HL-60/S4 treated with phorbol 12-myristate 13-acetate at 8.2 ng/mL for 4 days and 3 days (cell line): ENCODE measurements around the gene HAPLN3.
"Not testable (repeated sequence)": the region's sequence is repeated elsewhere in the genome, so short reads cannot be mapped to it uniquely, and the experiment has no call there.

Experiments
- in situ Hi-C: fragments of 300-500 bp; cut with MboI; formaldehyde crosslinking; loops from 2 replicates; pipeline ENCODE4 v1.15.0; 2022; ENCODE audit warnings: low sequenced_read_pairs

The HAPLN3 gene, protein sequence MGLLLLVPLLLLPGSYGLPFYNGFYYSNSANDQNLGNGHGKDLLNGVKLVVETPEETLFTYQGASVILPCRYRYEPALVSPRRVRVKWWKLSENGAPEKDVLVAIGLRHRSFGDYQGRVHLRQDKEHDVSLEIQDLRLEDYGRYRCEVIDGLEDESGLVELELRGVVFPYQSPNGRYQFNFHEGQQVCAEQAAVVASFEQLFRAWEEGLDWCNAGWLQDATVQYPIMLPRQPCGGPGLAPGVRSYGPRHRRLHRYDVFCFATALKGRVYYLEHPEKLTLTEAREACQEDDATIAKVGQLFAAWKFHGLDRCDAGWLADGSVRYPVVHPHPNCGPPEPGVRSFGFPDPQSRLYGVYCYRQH

DNA sequence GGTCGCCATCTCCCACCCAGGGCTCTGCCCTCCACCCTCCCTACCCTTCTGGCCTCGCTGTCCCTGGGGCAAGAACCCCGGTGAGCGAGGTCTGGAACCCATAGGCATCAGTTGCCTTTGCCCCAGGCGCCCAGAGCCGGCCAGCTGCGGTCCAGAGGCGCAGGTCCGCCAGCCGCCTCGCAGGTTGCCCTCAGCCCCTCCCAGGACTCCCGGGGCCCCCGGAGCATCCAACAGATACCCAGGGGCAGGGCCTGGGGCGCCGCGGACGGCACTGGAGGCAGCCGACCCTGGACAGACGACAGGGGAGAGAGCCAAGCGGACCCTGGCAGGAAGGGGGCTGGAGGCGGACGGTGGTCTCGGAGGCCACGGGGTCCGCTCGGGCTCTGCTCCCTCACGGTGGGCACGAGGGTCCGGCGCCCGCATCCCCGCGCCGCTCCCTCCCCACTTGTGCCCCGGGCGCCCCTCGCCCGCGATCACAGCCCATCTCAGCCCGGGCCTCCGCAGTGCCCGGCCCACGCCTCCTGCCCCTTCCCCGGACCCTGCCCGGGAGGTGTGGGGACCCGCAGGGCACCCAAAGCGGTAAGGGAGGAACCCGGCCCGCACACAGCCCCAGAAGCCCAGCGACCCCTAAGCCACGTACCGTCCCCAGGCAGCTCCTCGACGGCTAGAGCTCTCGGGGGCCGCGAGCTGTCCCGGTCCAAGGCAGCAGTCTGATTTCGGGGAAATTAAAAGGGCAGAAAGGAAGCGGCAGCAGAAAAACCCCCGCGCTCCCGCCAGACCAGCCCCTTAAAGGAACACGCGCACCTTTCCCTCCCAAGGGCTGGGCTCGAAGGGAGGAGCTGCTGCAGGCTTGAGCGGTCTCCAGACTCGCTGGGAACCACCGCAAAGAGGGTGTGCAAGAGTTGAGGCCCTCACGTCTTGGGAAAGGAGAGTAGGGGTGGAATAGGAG is at the start of gene HAPLN3:
Gene HAPLN3, minus strand, starts transcription at position 726 of the 949 bp plus-strand sequence. CDS start 8,246 bp downstream, outside the sequence.
- in situ Hi-C loops: no loop called here

DNA sequence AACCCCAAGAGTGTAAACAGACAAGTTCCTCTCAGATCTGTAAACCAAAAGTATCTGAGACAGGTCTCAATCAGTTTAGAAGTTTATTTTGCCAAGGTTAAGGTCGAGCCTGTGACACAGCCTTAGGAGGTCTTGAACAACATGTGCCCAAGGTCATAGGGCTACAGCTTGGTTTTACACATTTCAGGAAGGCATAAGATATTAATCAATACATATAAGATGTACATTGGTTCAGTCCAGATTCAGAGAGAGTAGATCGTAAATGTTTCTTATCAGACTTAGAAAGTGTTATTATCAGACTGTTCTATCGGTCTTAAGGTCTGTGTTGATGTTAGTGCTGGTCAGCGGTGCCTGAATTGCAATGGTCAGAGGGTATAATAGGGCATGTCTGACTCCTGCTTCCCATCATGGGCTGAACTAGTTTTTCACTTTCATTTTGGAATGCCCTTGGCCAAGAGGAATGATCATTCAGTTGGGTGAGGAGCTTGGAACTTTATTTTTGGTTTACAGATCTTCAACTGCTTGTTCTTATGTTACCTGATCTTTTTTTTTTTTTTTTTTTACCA is 44.8 kb upstream of the HAPLN3 start:
- in situ Hi-C loops: no loop called here

DNA sequence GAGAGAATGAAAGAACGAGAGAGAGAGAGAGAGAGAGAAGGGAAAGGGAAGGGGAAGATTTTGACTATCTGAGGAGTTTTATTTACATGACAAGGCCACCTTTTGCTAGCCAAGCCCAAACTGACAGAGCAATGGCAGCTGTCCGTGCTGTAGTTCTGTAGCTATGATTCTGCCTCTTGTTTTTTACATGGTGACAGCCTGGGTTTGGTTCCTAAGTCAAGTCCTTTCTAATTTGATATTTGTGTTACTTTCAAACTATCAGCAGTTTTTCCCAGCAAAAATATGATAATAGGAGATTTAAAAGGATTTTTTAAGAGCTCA is 44.1 kb upstream of the HAPLN3 start:
- in situ Hi-C loops: no loop called here

DNA sequence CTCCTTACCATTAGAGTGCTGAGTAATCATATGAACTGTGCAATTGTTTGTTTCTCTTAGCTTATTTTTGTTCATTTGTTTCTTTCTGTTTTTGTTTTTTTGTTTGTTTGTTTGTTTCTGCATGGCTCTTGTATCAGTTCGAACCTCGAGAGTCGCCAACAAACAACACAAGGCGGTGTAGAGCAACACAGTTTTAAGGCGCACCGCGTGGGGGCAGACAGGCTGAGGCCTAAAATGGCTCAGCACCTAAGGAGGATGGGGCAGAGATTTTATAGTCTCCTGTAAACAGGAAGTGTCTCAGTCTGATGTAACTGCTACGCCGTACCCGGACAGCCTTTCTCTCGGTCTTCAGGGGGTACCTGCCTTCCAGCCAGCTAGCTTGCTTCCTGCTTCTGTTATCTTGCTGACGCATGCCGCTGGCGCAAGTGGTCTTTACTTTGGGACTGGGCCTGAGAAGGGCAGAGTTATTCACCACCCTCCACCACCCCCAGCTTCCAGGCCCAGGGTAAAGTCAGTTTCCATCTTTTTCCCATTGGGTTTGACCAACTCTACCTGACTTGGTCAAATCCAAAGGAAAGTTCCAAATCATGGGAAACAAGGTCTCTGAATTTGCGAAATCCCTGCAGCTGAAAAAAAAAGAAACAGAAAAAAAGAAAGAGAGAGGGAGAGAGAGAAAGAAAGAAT is 43.6 kb upstream of the HAPLN3 start:
- in situ Hi-C loops: no loop called here

DNA sequence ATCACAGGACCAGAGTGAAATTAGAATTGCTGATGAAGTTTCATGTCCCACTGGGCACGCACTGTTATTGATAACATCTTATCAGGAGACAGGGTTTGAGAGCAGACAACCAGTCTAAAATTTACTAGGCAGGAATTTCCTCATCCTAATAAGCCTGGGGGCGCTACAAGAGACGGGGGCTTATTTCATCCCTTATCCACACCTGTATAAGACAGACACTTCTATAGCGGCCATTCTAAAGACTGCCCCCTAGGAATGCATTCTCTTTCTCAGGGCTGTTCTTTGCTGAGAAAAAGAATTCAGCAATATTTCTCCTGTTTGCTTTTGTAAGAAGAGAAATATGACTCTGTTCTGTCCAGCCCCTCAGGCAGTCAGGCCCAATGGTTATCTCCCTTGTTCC is 39.1 kb upstream of the HAPLN3 start:
- in situ Hi-C loops: not testable (repeated sequence)

DNA sequence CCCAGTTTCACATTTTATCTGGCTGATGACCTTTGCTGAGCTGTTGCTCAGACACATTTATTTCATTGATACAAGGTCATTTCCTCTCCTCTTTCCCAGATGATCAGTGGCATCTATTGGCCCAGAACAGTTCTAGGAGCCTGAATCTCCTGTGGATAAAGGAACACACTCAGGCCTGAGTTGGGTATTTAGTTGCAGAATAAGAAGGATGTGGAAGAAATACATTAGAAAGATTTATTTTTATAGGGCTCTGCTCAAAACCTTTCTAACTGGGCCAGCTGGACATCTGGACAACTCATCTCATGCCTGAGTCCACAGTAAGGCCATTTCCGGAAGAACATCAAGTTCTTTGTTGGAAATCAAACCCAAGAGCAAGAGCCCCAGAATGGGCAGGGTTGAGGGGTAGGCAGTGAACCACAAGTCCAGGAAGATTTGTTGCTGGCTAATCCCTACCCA is 37.6 kb upstream of the HAPLN3 start:
- in situ Hi-C loops: no loop called here

DNA sequence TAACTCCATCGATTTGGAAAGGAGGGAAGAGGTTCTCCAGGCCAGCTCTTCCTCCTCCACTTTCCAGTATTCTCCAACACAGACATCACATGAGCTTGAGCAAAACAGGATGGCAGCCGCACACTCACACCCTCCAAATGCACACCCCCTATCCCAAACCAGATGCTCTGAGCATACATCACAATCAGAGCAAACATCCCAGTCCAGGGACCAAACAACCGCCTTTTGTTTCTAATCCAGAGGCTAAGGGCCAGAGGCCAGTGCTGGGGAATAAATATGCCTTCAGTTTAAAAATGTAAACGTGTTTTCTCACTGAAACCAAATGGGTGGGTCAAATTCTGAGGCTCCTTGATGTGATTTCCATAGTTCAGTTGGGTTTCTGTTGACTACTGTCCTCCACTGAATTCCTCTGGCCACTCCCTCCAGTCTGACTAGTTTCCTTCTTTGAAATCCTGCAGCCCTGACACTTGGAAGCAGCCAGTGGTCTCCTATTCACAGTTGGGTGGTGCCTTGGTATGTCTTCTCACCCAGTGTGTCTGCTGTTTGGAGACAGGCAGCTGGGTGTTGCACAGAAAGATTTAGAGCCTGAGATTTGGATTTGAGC is 37.0 kb upstream of the HAPLN3 start:
- in situ Hi-C loops: no loop called here

DNA sequence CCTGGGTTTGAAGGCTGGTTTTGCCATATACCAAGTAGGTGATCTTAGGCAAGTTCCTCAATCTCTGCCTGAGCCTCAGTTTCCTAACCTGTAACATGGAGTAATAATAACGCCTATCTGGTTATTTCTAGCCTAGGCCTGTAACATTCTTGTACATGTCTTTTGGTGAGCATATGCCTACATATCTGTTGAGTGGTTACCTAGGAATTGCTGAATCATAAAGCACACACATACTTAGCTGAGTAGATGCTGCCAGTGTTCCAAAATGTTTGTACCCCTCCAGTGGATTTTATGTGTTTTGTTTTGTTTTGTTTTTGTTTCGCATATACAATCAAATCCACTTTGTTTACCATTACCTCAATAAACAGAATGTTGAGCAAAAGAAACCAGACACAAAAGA is 35.2 kb upstream of the HAPLN3 start:
- in situ Hi-C loops: no loop called here

DNA sequence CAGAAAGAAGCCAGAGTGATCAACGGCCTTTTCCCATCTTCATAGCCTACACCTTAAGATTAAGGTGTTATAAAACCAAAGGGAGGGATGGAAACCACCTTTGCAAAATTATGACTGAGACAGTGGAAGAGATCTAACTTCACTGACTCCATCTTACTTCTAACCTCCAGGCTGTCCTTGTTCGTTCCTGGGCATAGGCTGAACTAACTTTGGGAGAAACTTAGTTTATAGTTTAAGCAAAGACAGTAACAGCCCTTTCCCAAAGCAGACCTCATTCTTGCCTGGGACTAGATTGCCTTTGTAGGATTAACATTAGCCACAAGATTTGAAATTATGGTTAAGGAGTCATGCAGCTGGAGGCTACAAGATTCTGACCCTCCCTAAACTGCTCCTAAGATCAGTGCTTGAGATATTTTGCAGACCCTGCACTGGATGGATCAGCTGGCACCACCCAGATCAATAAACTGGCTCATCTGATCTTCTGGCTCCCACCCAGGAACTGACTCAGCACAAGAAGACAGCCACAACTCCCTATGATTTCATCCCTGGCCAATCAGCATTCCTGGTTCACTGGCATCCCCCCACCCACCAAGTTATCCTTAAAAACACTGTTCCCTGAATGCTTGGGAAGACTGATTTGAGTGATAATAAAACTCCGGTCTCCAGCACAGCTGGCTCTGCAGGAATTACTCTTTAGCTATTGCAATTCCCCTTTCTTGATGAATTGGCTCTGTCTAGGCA is 34.2 kb upstream of the HAPLN3 start:
- in situ Hi-C loops: not testable (repeated sequence)

DNA sequence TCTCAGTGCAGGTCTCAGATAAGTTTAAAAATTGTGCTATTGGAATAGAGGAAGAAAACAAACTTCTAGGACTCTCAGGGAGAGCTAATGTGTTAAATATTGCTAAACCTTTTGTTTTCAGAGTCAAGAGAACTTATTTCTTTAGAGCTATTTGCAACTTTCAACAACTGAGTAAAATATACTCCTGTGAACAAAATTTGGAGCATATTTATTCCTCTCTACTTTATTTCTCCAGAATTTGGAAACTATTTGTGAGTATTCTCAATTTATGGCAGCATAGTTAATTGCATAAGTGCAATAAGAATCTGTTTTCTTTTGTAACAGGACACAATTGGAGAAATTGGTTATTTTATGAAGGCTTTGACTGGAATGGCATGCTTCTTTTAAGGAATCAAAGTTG is 32.8 kb upstream of the HAPLN3 start:
- in situ Hi-C loops: not testable (repeated sequence)

DNA sequence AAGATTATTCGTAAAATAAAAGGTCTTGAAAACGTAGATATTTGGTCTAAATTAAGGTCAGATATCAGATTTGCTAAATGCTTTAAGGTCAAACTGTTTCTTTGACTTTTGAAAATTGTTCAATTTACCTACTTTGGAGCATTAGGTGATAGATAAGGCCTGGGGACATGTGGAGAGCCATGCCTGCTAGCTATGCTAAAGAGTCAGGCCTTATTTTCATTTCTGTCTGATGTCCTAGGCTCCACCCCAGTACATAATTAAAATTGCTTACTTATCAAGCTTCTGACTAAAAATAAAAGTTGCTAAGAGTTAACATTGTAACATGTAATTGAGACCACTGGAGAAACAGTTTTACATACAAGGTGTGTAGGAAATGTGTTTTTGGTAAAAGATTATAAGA is 30.3 kb upstream of the HAPLN3 start:
- in situ Hi-C loops: not testable (repeated sequence)

DNA sequence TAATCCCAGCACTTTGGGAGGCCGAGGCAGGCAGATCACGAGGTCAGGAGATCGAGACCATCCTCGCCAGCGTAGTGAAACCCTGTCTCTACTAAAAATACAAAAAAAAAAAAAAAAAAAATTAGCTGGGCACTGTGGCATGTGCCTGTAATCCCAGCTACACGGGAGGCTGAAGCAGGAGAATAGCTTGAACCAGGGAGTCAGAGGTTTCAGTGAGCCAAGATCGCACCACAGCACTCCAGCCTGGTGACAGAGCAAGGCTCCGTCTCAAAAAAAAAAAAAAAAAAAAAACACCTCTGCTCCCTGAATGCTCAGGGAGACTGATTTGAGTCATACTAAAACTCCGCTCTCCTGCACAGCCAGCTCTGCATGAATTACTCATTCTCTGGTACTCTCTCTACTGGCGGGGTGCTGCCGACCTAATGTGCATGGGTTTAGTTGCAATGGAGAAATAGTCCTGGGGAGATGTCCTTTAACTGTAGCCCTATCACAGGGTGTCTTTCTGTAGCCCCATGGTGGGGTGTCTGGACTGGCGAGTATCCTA is 25.6 kb upstream of the HAPLN3 start:
- in situ Hi-C loops: loop anchor here (25.0 kb wide), 1 partner anchor 266 kb away; no protein-coding TSS in a partner anchor

DNA sequence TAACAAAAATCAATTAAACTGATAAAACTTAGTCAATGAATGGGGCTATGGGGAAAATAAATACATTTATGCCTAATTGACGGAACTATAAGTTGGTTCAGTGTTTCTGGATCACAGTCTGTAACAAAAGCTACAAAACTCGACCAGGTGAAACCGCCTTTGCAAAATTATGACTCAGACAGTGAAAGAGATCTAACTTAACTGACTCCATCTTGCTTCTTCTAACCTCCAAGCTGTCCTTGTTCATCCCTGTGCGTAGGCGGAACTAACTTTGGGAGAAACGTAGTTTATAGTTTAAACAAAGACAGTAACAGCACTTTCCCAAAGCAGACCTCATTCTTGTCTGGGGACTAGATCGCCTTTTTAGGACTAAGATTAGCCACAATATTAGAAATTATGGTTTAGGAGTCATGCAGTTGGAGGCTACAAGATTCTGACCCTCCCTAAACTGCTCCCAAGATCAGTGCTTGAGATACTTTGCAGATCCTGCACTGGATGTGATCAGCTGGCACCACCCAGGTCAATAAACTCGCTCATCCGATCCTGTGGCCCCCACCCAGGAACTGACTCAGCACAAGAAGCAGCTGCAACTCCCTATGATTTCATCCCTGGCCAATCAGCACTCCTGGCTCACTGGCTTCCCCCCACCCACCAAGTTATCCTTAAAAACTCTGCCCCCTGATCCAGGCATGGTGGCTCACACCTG is 25.0 kb upstream of the HAPLN3 start:
- in situ Hi-C loops: loop anchor here (25.0 kb wide), 1 partner anchor 267 kb away; no protein-coding TSS in a partner anchor

DNA sequence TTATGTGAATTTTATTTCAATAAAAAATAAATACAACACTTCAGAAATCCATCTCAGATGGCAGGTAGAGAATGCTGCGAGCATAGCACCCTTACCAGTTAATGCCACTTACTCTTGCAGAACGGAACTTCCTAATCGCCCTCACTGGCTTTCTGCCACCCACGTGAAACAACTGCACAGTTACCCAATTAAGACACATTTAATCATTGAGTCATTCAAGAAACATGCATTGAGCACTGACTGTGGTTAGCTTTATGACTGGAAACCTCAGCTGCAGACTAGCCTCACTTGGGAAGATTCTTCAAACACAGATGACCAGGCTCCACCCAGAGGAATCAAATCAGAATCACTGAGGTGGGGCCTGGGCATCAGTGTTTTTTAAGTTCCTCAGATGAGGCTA is 23.4 kb upstream of the HAPLN3 start:
- in situ Hi-C loops: loop anchor here (25.0 kb wide), 1 partner anchor 269 kb away; no protein-coding TSS in a partner anchor

DNA sequence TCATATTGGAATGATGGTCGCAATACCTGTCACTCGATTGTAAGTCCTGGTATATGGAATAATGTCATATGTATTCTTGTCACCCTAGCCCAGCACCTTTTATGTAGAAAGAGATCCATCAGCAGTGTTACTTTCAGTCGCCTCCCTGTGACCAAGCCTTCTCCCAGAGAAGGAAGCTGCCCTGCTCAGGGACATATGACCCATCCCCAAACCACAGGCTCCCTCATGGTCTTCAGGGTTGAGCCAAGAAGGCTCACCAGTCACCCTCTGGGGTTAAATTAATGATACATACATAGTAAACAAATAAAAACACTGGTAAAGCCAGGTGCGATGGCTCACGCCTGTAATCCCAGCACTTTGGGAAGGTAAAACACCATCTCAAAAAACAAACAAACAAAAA is 22.4 kb upstream of the HAPLN3 start:
- in situ Hi-C loops: loop anchor here (25.0 kb wide), 1 partner anchor 270 kb away; no protein-coding TSS in a partner anchor

DNA sequence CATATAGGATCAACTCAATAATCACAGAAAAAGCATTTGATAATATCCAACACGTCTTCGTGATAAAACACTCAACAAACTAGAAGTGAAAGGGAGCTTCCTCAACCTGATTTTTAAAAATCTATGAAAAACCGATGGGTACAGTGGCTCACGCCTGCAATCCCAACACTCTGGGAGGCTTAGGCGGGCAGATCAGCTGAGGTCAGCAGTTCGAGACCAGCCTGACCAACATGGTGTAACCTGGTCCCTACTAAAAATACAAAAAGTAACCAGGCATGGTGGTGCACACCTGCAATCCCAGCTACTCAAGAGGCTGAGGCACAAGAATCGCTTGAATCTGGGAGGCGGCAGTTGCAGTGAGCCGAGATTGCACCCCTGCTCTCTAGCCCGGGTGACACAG is 20.0 kb upstream of the HAPLN3 start:
- in situ Hi-C loops: loop anchor here (25.0 kb wide), 1 partner anchor 272 kb away; no protein-coding TSS in a partner anchor

DNA sequence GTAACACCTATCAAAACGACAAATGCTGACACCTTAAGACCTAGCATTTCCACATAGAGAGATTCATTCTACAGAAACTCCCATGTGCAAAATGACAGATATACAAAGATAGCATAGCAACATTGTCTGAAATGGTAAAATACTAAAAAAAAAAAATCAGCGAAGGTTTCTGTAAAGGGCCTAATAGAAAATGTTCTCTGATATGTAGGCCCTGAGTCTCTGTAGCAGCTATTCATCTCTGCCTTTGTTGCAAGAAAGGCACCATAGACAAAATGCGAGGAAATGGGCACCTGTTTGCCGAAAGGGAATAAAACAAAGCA is 18.5 kb upstream of the HAPLN3 start:
- in situ Hi-C loops: loop anchor here (25.0 kb wide), 1 partner anchor 273 kb away; no protein-coding TSS in a partner anchor

DNA sequence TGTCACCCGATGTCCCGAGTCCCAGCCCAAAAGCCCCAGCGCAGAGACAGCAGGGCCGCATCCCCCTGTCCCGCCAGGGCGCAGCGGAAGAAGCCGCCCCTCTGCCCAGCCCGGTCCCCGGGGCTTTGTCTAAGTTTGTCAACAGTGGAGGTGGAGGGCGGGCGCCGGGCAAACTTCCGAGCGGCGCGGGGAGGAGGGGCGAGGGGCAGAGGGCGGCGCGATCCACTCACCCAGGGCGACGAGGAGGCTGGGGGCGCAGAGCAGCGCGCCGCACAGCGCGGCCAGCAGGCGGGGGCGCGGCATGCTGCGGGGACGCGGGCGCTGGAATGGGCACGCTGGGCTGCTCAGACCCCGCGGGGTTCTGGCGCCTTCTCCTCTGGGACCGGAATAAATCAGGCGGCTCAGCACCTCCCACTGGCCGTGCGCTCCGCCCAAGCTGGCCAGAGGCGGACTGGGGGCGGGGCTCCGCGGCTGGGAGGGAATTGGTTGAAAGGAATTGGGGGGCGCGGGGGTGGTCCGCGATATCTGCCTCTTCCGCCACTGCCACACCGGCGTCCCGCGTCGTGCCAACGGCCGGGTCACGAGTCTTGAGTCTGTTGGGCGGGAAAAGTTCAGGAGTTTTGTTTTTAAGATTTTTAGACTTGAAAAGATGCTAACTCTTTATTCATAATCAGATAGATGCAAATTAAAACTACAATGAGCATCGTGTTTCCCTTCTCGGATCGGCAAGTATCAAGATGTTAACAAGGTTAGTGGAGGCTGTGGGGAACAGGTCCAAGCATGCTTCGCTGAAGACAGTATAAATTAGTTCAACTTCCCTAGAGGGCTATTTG is 17.9 kb upstream of the HAPLN3 start, which contains the start of gene MFGE8:
Gene MFGE8, minus strand, starts transcription at position 363 of the 833 bp plus-strand sequence. Its CDS starts 60 bp downstream, at position 303.
- in situ Hi-C loops: loop anchor here (25.0 kb wide), 1 partner anchor 274 kb away; no protein-coding TSS in a partner anchor
